WI38 (cell line): ENCODE results near the gene CELF2.

Experiments used
- H3K4me3 ChIP-seq: 2 replicates; pipeline ENCODE4 v1.5.1; 2011; ENCODE audit warnings: low read depth, mild to moderate bottlenecking, control low read depth, low read length
- CTCF ChIP-seq: IDR thresholded peaks from 2 replicates; pipeline ENCODE4 v1.5.1; 2012; ENCODE audit warnings: low read depth, mild to moderate bottlenecking, control low read depth, low read length

Gene CELF2

GRCh38 chr10:11245981-11246590, 228.4 kb downstream of the CELF2 start:
- no peak overlapping the region for H3K4me3 ChIP-seq
- TF ChIP-seq CTCF, result no peak

GRCh38 chr10:11246752-11247467, 229.2 kb downstream of the CELF2 start:
- H3K4me3 ChIP-seq, result no peak overlapping the region

GRCh38 chr10:11249152-11249807, 231.6 kb downstream of the CELF2 start:
- H3K4me3 ChIP-seq, result no peak overlapping the region
- TF ChIP-seq CTCF, result no peak

More at GRCh38 chr10:11246752-11247467, 229.2 kb downstream of the CELF2 start:
- no peak for TF ChIP-seq CTCF

- no peak for TF ChIP-seq CTCF
- no peak overlapping the region for H3K4me3 ChIP-seq
Observed at GRCh38 chr10:11249808-11250195, 232.1 kb downstream of the CELF2 start.

- no peak for TF ChIP-seq CTCF
- no peak overlapping the region for H3K4me3 ChIP-seq
Observed at GRCh38 chr10:11250304-11250703, 232.6 kb downstream of the CELF2 start.

GRCh38 chr10:11252887-11253286, 235.2 kb downstream of the CELF2 start:
- H3K4me3 ChIP-seq, result no peak overlapping the region
- no peak for TF ChIP-seq CTCF
